Nephron progenitor cell (in vitro differentiated cells): ENCODE data around the gene STH.

Source experiments
- DNase-seq: peaks from one replicate; pipeline ENCODE4 v3.0.0; 2021
- H3K27ac Mint-ChIP-seq: 2 replicates; pipeline ENCODE4 v1.8.0; 2021; ENCODE audit warnings: mild to moderate bottlenecking, moderate library complexity, mixed read lengths
- H3K27me3 Mint-ChIP-seq: 2 replicates; pipeline ENCODE4 v1.8.0; 2021; ENCODE audit warnings: mild to moderate bottlenecking, low read depth, mixed read lengths; ENCODE audit not compliant: poor library complexity
- H3K36me3 Mint-ChIP-seq: 2 replicates; pipeline ENCODE4 v1.8.0; 2021; ENCODE audit warnings: low read depth, mixed read lengths
- H3K4me1 Mint-ChIP-seq: 2 replicates; pipeline ENCODE4 v1.8.0; 2021; ENCODE audit warnings: mixed read lengths
- H3K4me3 Mint-ChIP-seq: 2 replicates; pipeline ENCODE4 v1.8.0; 2021; ENCODE audit warnings: mild to moderate bottlenecking, moderate library complexity, mixed read lengths
- H3K9me3 Mint-ChIP-seq: 2 replicates; pipeline ENCODE4 v1.8.0; 2021; ENCODE audit warnings: mild to moderate bottlenecking, moderate library complexity, mixed read lengths
- CTCF ChIP-seq: fragments of 200-600 bp; sonication (generic); IDR thresholded peaks from 2 replicates; pipeline ENCODE4 v1.5.0; 2021; ENCODE audit warnings: antibody characterized with exemption

Gene STH

GRCh38 chr17:46027976-46028325 lies 28.9 kb downstream of the STH start:
- TF ChIP-seq CTCF = no peak
- Mint-ChIP-seq H3K27ac (peak overlapping the region; percentile 40), H3K36me3 (peaks cover 55% of the 10 kb centered on the region), H3K4me3 (no peak overlapping the region), H3K9me3 (no peaks in the 10 kb centered on the region), H3K4me1 (peaks cover 35% of the 10 kb centered on the region), H3K27me3 (peaks cover 2% of the 10 kb centered on the region)
- no peak for DNase-seq

- Mint-ChIP-seq H3K4me3 (no peak overlapping the region), H3K36me3 (peaks cover 55% of the 10 kb centered on the region), H3K9me3 (no peaks in the 10 kb centered on the region), H3K27me3 (no peaks in the 10 kb centered on the region), H3K4me1 (peaks cover 35% of the 10 kb centered on the region), H3K27ac (peak overlapping the region; percentile 40)
- no peak for TF ChIP-seq CTCF
- no peak for DNase-seq
Observed at GRCh38 chr17:46028374-46028773, 29.3 kb downstream of the STH start.

- no peak for TF ChIP-seq CTCF
- no peak for DNase-seq
- Mint-ChIP-seq H3K27ac (peak overlapping the region; percentile 48), H3K27me3 (no peaks in the 10 kb centered on the region), H3K4me1 (peaks cover 31% of the 10 kb centered on the region), H3K4me3 (no peak overlapping the region), H3K36me3 (peaks cover 57% of the 10 kb centered on the region), H3K9me3 (no peaks in the 10 kb centered on the region)
Observed at GRCh38 chr17:46028981-46029565, 30.0 kb downstream of the STH start.

GRCh38 chr17:46029627-46030026 lies 30.6 kb downstream of the STH start:
- no peak for TF ChIP-seq CTCF
- Mint-ChIP-seq H3K36me3 (peaks cover 61% of the 10 kb centered on the region), H3K27ac (peak overlapping the region; percentile 31), H3K4me3 (no peak overlapping the region), H3K9me3 (no peaks in the 10 kb centered on the region), H3K27me3 (no peaks in the 10 kb centered on the region), H3K4me1 (peaks cover 25% of the 10 kb centered on the region)
- no peak for DNase-seq

DNA sequence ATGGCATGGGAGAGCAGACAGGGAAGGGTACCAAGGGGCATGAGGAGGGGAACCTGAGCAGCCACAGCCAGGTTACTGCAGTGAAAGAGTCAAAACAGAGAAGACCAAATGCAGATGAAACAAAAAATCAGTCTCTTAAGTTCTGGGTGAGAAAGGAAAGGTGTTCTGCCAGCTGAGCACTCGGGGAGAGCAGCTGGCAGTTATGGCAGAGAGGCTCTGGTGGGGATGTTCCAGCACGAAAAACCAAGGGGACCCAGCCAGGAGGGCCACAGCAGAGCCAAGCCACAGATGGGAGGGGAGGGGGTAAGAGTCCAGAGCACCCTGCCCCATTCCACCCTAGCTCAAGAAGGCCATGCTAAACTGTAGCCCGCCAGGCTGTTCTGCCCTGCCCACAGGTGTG lies 31.7 kb downstream of the STH start:
- peak overlapping the region; percentile 77 for H3K27ac Mint-ChIP-seq
- DNase-seq = no peak
- peaks cover 14% of the 10 kb centered on the region for H3K4me1 Mint-ChIP-seq
- H3K36me3 Mint-ChIP-seq = peaks cover 65% of the 10 kb centered on the region
- H3K4me3 Mint-ChIP-seq = no peak overlapping the region
- no peaks in the 10 kb centered on the region for H3K9me3 Mint-ChIP-seq
- no peak for TF ChIP-seq CTCF
- no peaks in the 10 kb centered on the region for H3K27me3 Mint-ChIP-seq

DNA sequence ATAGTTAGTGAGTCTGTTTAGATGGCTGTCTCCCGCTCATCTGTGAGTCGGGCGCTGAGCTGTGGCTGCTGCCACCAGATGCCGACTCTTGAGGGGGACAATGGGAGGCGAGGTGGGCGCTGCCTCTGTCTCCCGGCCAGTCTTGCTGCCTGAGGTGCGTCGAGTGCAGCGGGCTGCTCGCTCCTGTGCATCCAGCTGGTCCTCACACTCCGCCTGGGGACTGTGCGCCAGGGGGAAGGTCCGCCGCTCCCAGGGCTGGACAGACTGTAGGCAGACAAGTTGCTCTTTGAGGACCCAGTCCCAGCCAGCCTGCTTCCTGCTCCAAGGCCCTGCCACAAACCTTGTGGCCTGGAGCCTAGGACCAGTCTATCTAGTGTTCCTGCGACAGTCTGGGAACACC lies 32.4 kb downstream of the STH start:
- DNase-seq = no peak
- peaks cover 8% of the 10 kb centered on the region for H3K4me1 Mint-ChIP-seq
- H3K4me3 Mint-ChIP-seq = no peak overlapping the region
- no peak overlapping the region for H3K27ac Mint-ChIP-seq
- H3K9me3 Mint-ChIP-seq = no peaks in the 10 kb centered on the region
- H3K27me3 Mint-ChIP-seq = no peaks in the 10 kb centered on the region
- no peak for TF ChIP-seq CTCF
- H3K36me3 Mint-ChIP-seq = peaks cover 72% of the 10 kb centered on the region
